Breast epithelium (tissue), 3 donors: ENCODE measurements around the gene SLC39A6.

Source experiments
- CTCF ChIP-seq, 3 donors: fragments of 450-650 bp; IDR thresholded peaks; one replicate each; pipeline ENCODE4 v1.5.1; 2016 to 2017; ENCODE audit warnings: antibody characterized with exemption in 3 of 3, mild to moderate bottlenecking in 3 of 3, moderate library complexity in 3 of 3
- POLR2A ChIP-seq: fragments of 450-650 bp; IDR thresholded peaks from one replicate; pipeline ENCODE4 v1.6.1; 2016; ENCODE audit warnings: antibody characterized with exemption, mild to moderate bottlenecking, moderate library complexity

GRCh38 chr18:36129300-36130038, at the start of gene SLC39A6, which contains the start of gene ELP2:
- TF ChIP-seq CTCF (IDR thresholded peaks at IDR 0.05) = no peak
- TF ChIP-seq POLR2A = peak; percentile 43
